Caco-2 (cell line): ENCODE data around the gene TMEM117. TPM values are rescaled to one million over a fixed set of nuclear protein-coding genes. Genes with fewer than 3 reads are reported as not detected.

Experiments
- BruUV-seq: library from RNA; stranded (reverse); fragments of 400-500 nt; replicated peaks from 2 replicates; lab custom pipeline; 2021; lab: Mats Ljungman, UMichigan
- CTCF ChIA-PET: fragments of 300-600 bp; sonication (Branson Sonifier 250); formaldehyde crosslinking; loops from one replicate; lab custom pipeline; 2022; ENCODE audit warnings: antibody characterized with exemption; lab: Charles Lee
- POLR2A ChIA-PET: fragments of 300-600 bp; sonication (Branson Sonifier 250); formaldehyde crosslinking; loops from one replicate; lab custom pipeline; 2022; ENCODE audit warnings: antibody characterized with exemption; lab: Charles Lee
- DNase-seq, 2 experiments: peaks; one replicate each; pipeline versions ENCODE4 v3.0.0 to v3.0.0-alpha.2; 2020 to 2022
- H3K27me3 ChIP-seq: replicated peaks from 2 replicates; pipeline ENCODE4 v1.6.0; 2011; ENCODE audit warnings: low read length; ENCODE audit not compliant: control insufficient read depth, insufficient read depth
- H3K36me3 ChIP-seq: 2 replicates; pipeline ENCODE4 v1.5.1; 2011; ENCODE audit warnings: low read length; ENCODE audit not compliant: control insufficient read depth, insufficient read depth
- H3K4me1 ChIP-seq: fragments of 250-450 bp; sonication (Bioruptor Pico); 2 replicates; pipeline ENCODE4 v1.5.1; 2020; ENCODE audit warnings: mild to moderate bottlenecking
- H3K4me3 ChIP-seq: 2 replicates; pipeline ENCODE4 v1.5.1; 2011; ENCODE audit warnings: low read depth, mild to moderate bottlenecking, control low read depth, low read length
- H3K9me3 ChIP-seq: fragments of 250-450 bp; sonication (Bioruptor Pico); 2 replicates; pipeline ENCODE4 v1.5.1; 2020; ENCODE audit warnings: mild to moderate bottlenecking, moderate library complexity
- H3K27ac Mint-ChIP-seq: one replicate; pipeline ENCODE4 v1.8.0; 2022; ENCODE audit warnings: mixed read lengths; ENCODE audit not compliant: unreplicated experiment
- H3K27me3 Mint-ChIP-seq: one replicate; pipeline ENCODE4 v1.8.0; 2022; ENCODE audit warnings: mixed read lengths; ENCODE audit not compliant: insufficient read depth, unreplicated experiment
- H3K36me3 Mint-ChIP-seq: one replicate; pipeline ENCODE4 v1.8.0; 2022; ENCODE audit warnings: mild to moderate bottlenecking, mixed read lengths; ENCODE audit not compliant: insufficient read depth, unreplicated experiment
- H3K4me1 Mint-ChIP-seq: one replicate; pipeline ENCODE4 v1.8.0; 2022; ENCODE audit warnings: low read depth, mixed read lengths; ENCODE audit not compliant: unreplicated experiment
- H3K4me3 Mint-ChIP-seq: one replicate; pipeline ENCODE4 v1.8.0; 2022; ENCODE audit warnings: mild to moderate bottlenecking, moderate library complexity, mixed read lengths; ENCODE audit not compliant: unreplicated experiment
- H3K9me3 Mint-ChIP-seq: one replicate; pipeline ENCODE4 v1.8.0; 2022; ENCODE audit warnings: mixed read lengths; ENCODE audit not compliant: unreplicated experiment
- CTCF ChIP-seq, 2 experiments: fragments of 200-600 bp in 1 of 2; IDR thresholded peaks; 1 replicate in 1 of 2; 2 replicates in 1 of 2; pipeline versions ENCODE4 v1.5.1 to v1.8.0; 2011 to 2022; ENCODE audit warnings: antibody characterized with exemption in 1 of 2, control low read depth in 1 of 2, inconsistent platforms in 1 of 2, low read depth in 1 of 2, low read length in 1 of 2, mild to moderate bottlenecking in 1 of 2, moderate library complexity in 1 of 2; ENCODE audit not compliant: insufficient read depth in 1 of 2, severe bottlenecking in 1 of 2, unreplicated experiment in 1 of 2
- intact Hi-C: fragments of 100-400 bp; cut with micrococcal nuclease; formaldehyde crosslinking; loops from one replicate; pipeline ENCODE4 v1.10.0; 2022; ENCODE audit not compliant: unreplicated experiment
- total RNA-seq: library from RNA; stranded (reverse); gene quantifications from 2 replicates; pipeline ENCODE4 v1.2.3, GENCODE V29; 2022

Gene TMEM117
- total RNA-seq, 1 experiment from 2014 or later, result 34.1 TPM

- CTCF ChIA-PET, result interaction anchor here (1.6 kb wide), 1 partner anchor 70 kb away, joined by 5 read pairs; no protein-coding TSS in a partner anchor
- no peak overlapping the region for H3K4me3 Mint-ChIP-seq
Observed at GRCh38 chr12:43812057-43812456, 23.8 kb upstream of the TMEM117 start.

GRCh38 chr12:43812926-43813325 lies 23.0 kb upstream of the TMEM117 start:
- Histone ChIP-seq H3K4me1 (no peaks in the 10 kb centered on the region), H3K36me3 (no peaks in the 10 kb centered on the region), H3K4me3 (no peak overlapping the region), H3K27me3 (no peaks in the 10 kb centered on the region), H3K9me3 (no peaks in the 10 kb centered on the region)
- no peaks in the 10 kb centered on the region for H3K36me3 Mint-ChIP-seq
- intact Hi-C loops, result no loop called here
- no peak for TF ChIP-seq CTCF (IDR thresholded peaks at IDR 0.05; ENCODE audit: insufficient read depth in 1 of 2, low read depth in 1 of 2, low read length in 1 of 2, severe bottlenecking in 1 of 2, unreplicated experiment in 1 of 2)
- H3K9me3 Mint-ChIP-seq, result no peaks in the 10 kb centered on the region
- H3K4me1 Mint-ChIP-seq, result peaks cover 13% of the 10 kb centered on the region
- no peak overlapping the region for H3K27ac Mint-ChIP-seq
- no peak for DNase-seq
- no TSS peak for BruUV-seq
- CTCF ChIA-PET, result no interaction called here
- POLR2A ChIA-PET, result interaction anchor here (0.5 kb wide), 1 partner anchor 55 kb away, joined by 6 read pairs; no protein-coding TSS in a partner anchor
- no peak overlapping the region for H3K4me3 Mint-ChIP-seq
- H3K27me3 Mint-ChIP-seq, result no peaks in the 10 kb centered on the region

More at GRCh38 chr12:43812057-43812456, 23.8 kb upstream of the TMEM117 start:
- intact Hi-C loops, result no loop called here
- H3K27ac Mint-ChIP-seq, result no peak overlapping the region
- Histone ChIP-seq H3K4me3 (no peak overlapping the region), H3K27me3 (no peaks in the 10 kb centered on the region), H3K9me3 (no peaks in the 10 kb centered on the region), H3K36me3 (no peaks in the 10 kb centered on the region), H3K4me1 (no peaks in the 10 kb centered on the region; the same call in 1 of the 2 replicates)
- no peak for TF ChIP-seq CTCF (IDR thresholded peaks at IDR 0.05; ENCODE audit: insufficient read depth in 1 of 2, low read depth in 1 of 2, low read length in 1 of 2, severe bottlenecking in 1 of 2, unreplicated experiment in 1 of 2)
- H3K9me3 Mint-ChIP-seq, result no peaks in the 10 kb centered on the region
- BruUV-seq, result no TSS peak
- DNase-seq, result no peak
- no peaks in the 10 kb centered on the region for H3K27me3 Mint-ChIP-seq
- POLR2A ChIA-PET, result interaction anchor here (0.5 kb wide), 1 partner anchor 54 kb away, joined by 6 read pairs; no protein-coding TSS in a partner anchor
- peaks cover 15% of the 10 kb centered on the region for H3K4me1 Mint-ChIP-seq
- H3K36me3 Mint-ChIP-seq, result no peaks in the 10 kb centered on the region

GRCh38 chr12:43815416-43815815 lies 20.5 kb upstream of the TMEM117 start:
- peaks cover 13% of the 10 kb centered on the region for H3K4me1 Mint-ChIP-seq
- H3K27ac Mint-ChIP-seq, result no peak overlapping the region
- TF ChIP-seq CTCF (IDR thresholded peaks at IDR 0.05; ENCODE audit: insufficient read depth in 1 of 2, low read depth in 1 of 2, low read length in 1 of 2, severe bottlenecking in 1 of 2, unreplicated experiment in 1 of 2), result no peak
- H3K36me3 ChIP-seq, result no peaks in the 10 kb centered on the region
- H3K9me3 ChIP-seq, result no peaks in the 10 kb centered on the region
- no peaks in the 10 kb centered on the region for H3K27me3 Mint-ChIP-seq
- H3K4me3 Mint-ChIP-seq, result no peak overlapping the region
- no peak for DNase-seq
- BruUV-seq, result no TSS peak
- H3K4me1 ChIP-seq, result no peaks in the 10 kb centered on the region
- H3K27me3 ChIP-seq, result no peaks in the 10 kb centered on the region
- intact Hi-C loops, result no loop called here
- ChIA-PET CTCF (interaction anchor here (1.5 kb wide), 1 partner anchor 67 kb away, joined by 4 read pairs; no protein-coding TSS in a partner anchor), POLR2A (no interaction called here)
- no peaks in the 10 kb centered on the region for H3K36me3 Mint-ChIP-seq
- H3K4me3 ChIP-seq, result no peak overlapping the region
- H3K9me3 Mint-ChIP-seq, result no peaks in the 10 kb centered on the region
